CD14-positive monocyte (primary cell): Measurements from ENCODE around the gene TCN2. TPM values are rescaled to one million over a fixed set of nuclear protein-coding genes. Genes with fewer than 3 reads are reported as not detected.

Experiments
- DNase-seq, 3 donors: peaks; one replicate each; pipeline ENCODE4 v3.0.0-alpha.2; 2011 to 2022
- H2AFZ ChIP-seq: 2 replicates; pipeline ENCODE4 v1.6.0; 2012; ENCODE audit warnings: mild to moderate bottlenecking, low read depth, low read length, inconsistent platforms; ENCODE audit not compliant: insufficient read depth, poor library complexity, severe bottlenecking
- H3K27ac ChIP-seq, 2 donors: 1 replicate in 1 of 2; 2 replicates in 1 of 2; pipeline ENCODE4 v1.5.1; 2012 to 2013; ENCODE audit warnings: low read length in 2 of 2, control low read depth in 1 of 2, inconsistent platforms in 1 of 2, low read depth in 1 of 2, mild to moderate bottlenecking in 1 of 2
- H3K27me3 ChIP-seq, 2 donors: one replicate each; pipeline versions ENCODE4 v1.6.0 to v1.6.1; 2011 to 2013; ENCODE audit warnings: low read length in 2 of 2; ENCODE audit not compliant: control insufficient read depth in 2 of 2, insufficient read depth in 2 of 2
- H3K36me3 ChIP-seq, 2 donors: replicated peaks in 1 of 2; 1 replicate in 1 of 2; 2 replicates in 1 of 2; pipeline versions ENCODE4 v1.5.1 to v1.6.1; 2012 to 2013; ENCODE audit warnings: low read length in 2 of 2, control low read depth in 1 of 2, inconsistent platforms in 1 of 2, mild to moderate bottlenecking in 1 of 2; ENCODE audit not compliant: insufficient read depth in 2 of 2, control insufficient read depth in 1 of 2
- H3K4me1 ChIP-seq, 2 donors: 1 replicate in 1 of 2; 2 replicates in 1 of 2; pipeline versions ENCODE4 v1.5.1 to v1.6.1; 2012 to 2013; ENCODE audit warnings: low read length in 2 of 2, control low read depth in 1 of 2, inconsistent platforms in 1 of 2, mild to moderate bottlenecking in 1 of 2, moderate library complexity in 1 of 2; ENCODE audit not compliant: insufficient read depth in 2 of 2, control insufficient read depth in 1 of 2
- H3K4me2 ChIP-seq: replicated peaks from 2 replicates; pipeline ENCODE3; 2012; ENCODE audit warnings: low read length, moderate library complexity, mild to moderate bottlenecking; ENCODE audit not compliant: poor library complexity, severe bottlenecking; ENCODE audit errors: extremely low read depth
- H3K4me3 ChIP-seq, 3 experiments: fragments of 200-600 bp in 1 of 3; sonication (generic) in 1 of 3; replicated peaks in 1 of 3; 1 replicate in 2 of 3; 2 replicates in 1 of 3; pipeline ENCODE4 v1.5.1; 2011 to 2013; ENCODE audit warnings: low read length in 3 of 3, mild to moderate bottlenecking in 3 of 3, control low read depth in 2 of 3, low read depth in 2 of 3, inconsistent platforms in 1 of 3, moderate library complexity in 1 of 3
- H3K79me2 ChIP-seq: 2 replicates; pipeline ENCODE4 v1.6.0; 2012; ENCODE audit warnings: mild to moderate bottlenecking, control low read depth, inconsistent platforms, low read length, moderate library complexity; ENCODE audit not compliant: insufficient read depth
- H3K9ac ChIP-seq: 2 replicates; pipeline ENCODE4 v1.6.0; 2017; ENCODE audit warnings: low read length, mild to moderate bottlenecking; ENCODE audit not compliant: insufficient read depth, poor library complexity, severe bottlenecking
- H3K9me3 ChIP-seq, 2 donors: replicated peaks in 1 of 2; 1 replicate in 1 of 2; 2 replicates in 1 of 2; pipeline versions ENCODE4 v1.5.1 to v1.6.1; 2012 to 2013; ENCODE audit warnings: low read length in 2 of 2, control low read depth in 1 of 2; ENCODE audit not compliant: control insufficient read depth in 1 of 2, insufficient read depth in 1 of 2
- H4K20me1 ChIP-seq: 2 replicates; pipeline ENCODE4 v1.6.0; 2012; ENCODE audit warnings: mild to moderate bottlenecking, low read length, control low read depth, moderate library complexity; ENCODE audit not compliant: insufficient read depth
- H3K27ac Mint-ChIP-seq, 7 donors: one replicate each; pipeline ENCODE4 v1.8.0; 2020; ENCODE audit warnings: mild to moderate bottlenecking in 7 of 7, mixed read lengths in 7 of 7, moderate library complexity in 6 of 7, inconsistent platforms in 2 of 7
- H3K27me3 Mint-ChIP-seq, 3 donors: one replicate each; pipeline ENCODE4 v1.8.0; 2021 to 2022; ENCODE audit warnings: low read depth in 3 of 3, mild to moderate bottlenecking in 3 of 3, mixed read lengths in 3 of 3, moderate library complexity in 3 of 3, inconsistent platforms in 1 of 3
- H3K36me3 Mint-ChIP-seq, 2 donors: one replicate each; pipeline ENCODE4 v1.8.0; 2020; ENCODE audit warnings: mixed read lengths in 2 of 2, inconsistent platforms in 1 of 2, mild to moderate bottlenecking in 1 of 2
- H3K4me1 Mint-ChIP-seq: one replicate; pipeline ENCODE4 v1.8.0; 2020; ENCODE audit warnings: mild to moderate bottlenecking, mixed read lengths
- H3K4me3 Mint-ChIP-seq, 2 donors: one replicate each; pipeline ENCODE4 v1.8.0; 2020; ENCODE audit warnings: mild to moderate bottlenecking in 2 of 2, mixed read lengths in 2 of 2, moderate library complexity in 1 of 2
- H3K9me3 Mint-ChIP-seq, 7 donors: one replicate each; pipeline ENCODE4 v1.8.0; 2020 to 2022; ENCODE audit warnings: mixed read lengths in 7 of 7, mild to moderate bottlenecking in 6 of 7, moderate library complexity in 6 of 7, inconsistent platforms in 2 of 7
- WGBS: methylation state at CpG from one replicate; pipeline ENCODE4 v1.1.5; 2013; ENCODE audit warnings: missing lambda C conversion rate; ENCODE audit not compliant: insufficient coverage; 5-methylcytosine and 5-hydroxymethylcytosine counted together
- intact Hi-C, 2 donors: fragments of 100-400 bp; cut with micrococcal nuclease; formaldehyde crosslinking; loops; one replicate each; pipeline versions ENCODE4 v1.15.0 to v1.15.1; 2023
- polyA plus RNA-seq, 3 donors: library from polyadenylated mRNA; depleted of rRNA in 1 of 3; unstranded in 2 of 3; stranded (reverse) in 1 of 3; fragments of 300-500 nt in 2 of 3; fragments of >200 nt in 1 of 3; fragmentation: Illumina TruSeq in 2 of 3; gene quantifications; 1 replicate in 2 of 3; 2 replicates in 1 of 3; pipeline ENCODE4 v1.2.3, GENCODE V29; 2012 to 2021
- TF ChIP-seq, protein P1 (sequence below): fragments of 200-600 bp; IDR thresholded peaks from one replicate; pipeline ENCODE4 v1.8.0; 2022; ENCODE audit warnings: antibody characterized with exemption, mild to moderate bottlenecking

The TCN2 gene
- polyA plus RNA-seq, 3 donors: 27.1 to 51.7 (median 45.0) TPM

DNA sequence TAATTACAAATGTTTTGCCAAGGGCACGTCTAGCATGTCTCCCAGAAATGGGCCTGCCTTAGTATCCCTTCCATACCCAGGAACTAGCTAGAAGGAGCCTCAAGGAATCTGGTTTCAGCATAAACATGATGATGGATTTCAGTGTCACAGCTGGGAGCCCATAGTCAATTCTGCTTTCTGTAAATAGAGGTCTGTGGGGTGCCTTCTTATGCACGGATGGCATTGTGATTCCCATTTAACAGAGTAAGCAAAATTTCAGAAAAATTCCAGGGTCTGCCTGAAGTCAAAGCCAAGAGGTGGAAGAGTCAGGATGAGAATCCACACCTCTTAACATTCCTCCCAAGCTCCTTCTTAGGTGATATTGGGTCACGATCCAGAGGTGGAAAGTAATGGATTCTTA lies 48.6 kb downstream of the TCN2 start:
- Mint-ChIP-seq H3K36me3 (peaks cover 20 to 48% of the 10 kb centered on the region in 2 donors), H3K27ac (peak overlapping the region in 1 of 7 donors; percentile 3), H3K4me3 (no peak overlapping the region), H3K4me1 (peaks cover 10% of the 10 kb centered on the region), H3K9me3 (peaks cover 0 to 4% (median 3%) of the 10 kb centered on the region in 7 donors), H3K27me3 (no peaks in the 10 kb centered on the region)
- Histone ChIP-seq H3K36me3 (peaks cover 3 to 27% of the 10 kb centered on the region in 2 donors), H3K9ac (no peak overlapping the region), H3K79me2 (no peaks in the 10 kb centered on the region), H4K20me1 (peaks cover 5% of the 10 kb centered on the region), H3K4me1 (peaks cover 3% of the 10 kb centered on the region in 2 donors), H3K4me2 (no peak overlapping the region), H2AFZ (no peak overlapping the region), H3K9me3 (no peaks in the 10 kb centered on the region), H3K27ac (no peak overlapping the region), H3K27me3 (no peaks in the 10 kb centered on the region), H3K4me3 (no peak overlapping the region)
- intact Hi-C loops: no loop called here
- 100% methylated on average over 1 of the region's 3 CpGs for WGBS
- TF ChIP-seq, protein P1, sequence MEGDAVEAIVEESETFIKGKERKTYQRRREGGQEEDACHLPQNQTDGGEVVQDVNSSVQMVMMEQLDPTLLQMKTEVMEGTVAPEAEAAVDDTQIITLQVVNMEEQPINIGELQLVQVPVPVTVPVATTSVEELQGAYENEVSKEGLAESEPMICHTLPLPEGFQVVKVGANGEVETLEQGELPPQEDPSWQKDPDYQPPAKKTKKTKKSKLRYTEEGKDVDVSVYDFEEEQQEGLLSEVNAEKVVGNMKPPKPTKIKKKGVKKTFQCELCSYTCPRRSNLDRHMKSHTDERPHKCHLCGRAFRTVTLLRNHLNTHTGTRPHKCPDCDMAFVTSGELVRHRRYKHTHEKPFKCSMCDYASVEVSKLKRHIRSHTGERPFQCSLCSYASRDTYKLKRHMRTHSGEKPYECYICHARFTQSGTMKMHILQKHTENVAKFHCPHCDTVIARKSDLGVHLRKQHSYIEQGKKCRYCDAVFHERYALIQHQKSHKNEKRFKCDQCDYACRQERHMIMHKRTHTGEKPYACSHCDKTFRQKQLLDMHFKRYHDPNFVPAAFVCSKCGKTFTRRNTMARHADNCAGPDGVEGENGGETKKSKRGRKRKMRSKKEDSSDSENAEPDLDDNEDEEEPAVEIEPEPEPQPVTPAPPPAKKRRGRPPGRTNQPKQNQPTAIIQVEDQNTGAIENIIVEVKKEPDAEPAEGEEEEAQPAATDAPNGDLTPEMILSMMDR: no peak
- DNase-seq: no peak

DNA sequence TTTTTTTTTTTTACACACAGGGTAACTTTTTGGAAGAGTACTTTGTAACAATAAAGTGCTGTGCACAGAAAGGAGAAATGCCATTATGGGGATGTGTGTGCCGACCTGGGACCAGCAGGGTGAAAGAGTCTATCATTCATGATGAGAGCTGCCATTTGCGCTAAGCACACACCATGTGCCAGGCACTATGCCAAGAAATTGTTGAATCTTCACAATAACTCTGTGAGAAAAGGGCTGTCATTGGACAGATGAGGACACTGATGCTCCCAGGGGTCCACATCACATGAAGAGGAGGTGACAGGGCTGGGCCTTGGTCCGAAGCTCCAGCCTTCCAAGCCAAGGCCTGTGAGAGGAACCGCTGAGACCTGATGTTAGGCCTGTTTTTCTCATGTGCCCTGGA lies 55.1 kb downstream of the TCN2 start:
- intact Hi-C loops: no loop called here
- Histone ChIP-seq H3K9ac (no peak overlapping the region), H2AFZ (no peak overlapping the region), H3K4me1 (peaks cover 9 to 14% of the 10 kb centered on the region in 2 donors), H3K27me3 (no peaks in the 10 kb centered on the region), H3K79me2 (no peaks in the 10 kb centered on the region), H3K9me3 (no peaks in the 10 kb centered on the region), H4K20me1 (peaks cover 12% of the 10 kb centered on the region), H3K4me2 (no peak overlapping the region), H3K36me3 (peaks cover 34 to 63% of the 10 kb centered on the region in 2 donors), H3K27ac (no peak overlapping the region), H3K4me3 (no peak overlapping the region)
- H3K4me3 Mint-ChIP-seq: no peak overlapping the region
- DNase-seq: no peak
- H3K27ac Mint-ChIP-seq: no peak overlapping the region
- peaks cover 0 to 5% (median 3%) of the 10 kb centered on the region in 7 donors for H3K9me3 Mint-ChIP-seq
- TF ChIP-seq, protein P1: no peak
- 93% methylated on average over 4 of the region's 4 CpGs for WGBS
- H3K4me1 Mint-ChIP-seq: peaks cover 12% of the 10 kb centered on the region
- peaks cover 52 to 71% of the 10 kb centered on the region in 2 donors for H3K36me3 Mint-ChIP-seq
- H3K27me3 Mint-ChIP-seq: no peaks in the 10 kb centered on the region
